Suppressor macrophage treated with lipopolysaccharide for 1 hour (primary cell): Measurements from ENCODE around the gene ELL2.

Source experiments
- DNase-seq, 3 donors: peaks; one replicate each; pipeline ENCODE4 v3.0.0-alpha.2; 2020 to 2022

The ELL2 gene

DNA sequence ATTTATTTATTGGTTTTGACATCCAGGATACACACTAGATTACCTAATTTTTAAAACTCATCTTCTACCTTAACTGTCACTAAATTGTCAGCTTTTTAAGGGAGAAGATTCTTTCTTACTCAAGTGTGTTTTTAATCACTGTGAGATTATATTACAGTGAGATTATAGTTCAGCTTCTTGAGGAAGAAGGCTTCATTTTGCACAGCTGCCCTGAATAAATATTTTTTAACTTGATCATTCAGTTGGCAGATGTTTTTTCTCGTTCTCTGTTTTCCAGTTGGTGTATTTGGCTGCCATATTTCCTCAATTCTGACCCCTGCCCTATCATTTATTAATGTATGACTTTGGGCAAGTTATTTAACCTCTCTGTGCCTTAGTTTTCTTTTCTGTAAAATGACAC is 15.0 kb upstream of the ELL2 start:
- no peak for DNase-seq

DNA sequence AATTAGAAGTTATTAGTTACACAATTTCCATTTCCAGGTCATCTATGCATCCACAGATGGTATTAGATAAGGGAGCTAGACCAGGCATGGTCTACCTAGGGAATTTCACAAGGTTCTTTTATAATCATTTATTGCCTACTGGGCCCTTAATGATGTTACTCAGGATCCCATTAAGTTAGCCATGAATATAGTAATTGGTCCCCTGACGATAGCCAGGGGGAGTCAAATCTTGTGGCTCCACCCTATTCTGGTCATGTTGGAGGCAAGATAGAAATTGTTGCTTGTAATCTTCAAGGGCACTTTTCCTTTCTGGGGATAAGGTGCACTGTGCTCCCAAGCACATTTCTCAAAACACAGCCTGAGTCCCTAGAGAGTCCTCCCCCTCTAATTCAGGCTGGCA is 14.1 kb upstream of the ELL2 start:
- no peak for DNase-seq

DNA sequence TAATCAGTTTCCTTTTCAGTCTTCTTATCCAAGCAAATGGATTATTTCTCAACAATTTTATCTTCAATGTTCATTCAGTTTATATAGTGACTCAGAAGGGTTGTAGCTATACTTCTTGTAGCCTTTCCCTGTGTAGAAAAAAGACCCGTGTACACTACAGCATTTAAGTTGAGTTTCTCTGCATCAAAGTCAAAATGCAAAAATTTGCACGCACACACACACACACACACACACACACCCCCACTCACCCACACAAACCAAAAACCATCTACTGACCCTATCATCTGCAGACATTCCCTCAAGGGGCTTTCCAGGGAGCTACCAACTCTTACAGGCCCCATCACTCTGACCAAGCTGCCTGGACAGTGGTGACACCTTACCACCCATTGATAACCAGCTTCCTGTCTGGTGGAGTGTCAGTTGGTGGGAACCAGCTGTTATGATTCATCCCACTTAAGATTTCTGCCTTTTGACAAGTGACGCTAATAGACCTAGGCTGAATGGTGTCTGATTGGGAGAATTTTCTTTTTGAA is 12.2 kb upstream of the ELL2 start:
- DNase-seq: peak; percentile 41 to 63 (median 52)

DNA sequence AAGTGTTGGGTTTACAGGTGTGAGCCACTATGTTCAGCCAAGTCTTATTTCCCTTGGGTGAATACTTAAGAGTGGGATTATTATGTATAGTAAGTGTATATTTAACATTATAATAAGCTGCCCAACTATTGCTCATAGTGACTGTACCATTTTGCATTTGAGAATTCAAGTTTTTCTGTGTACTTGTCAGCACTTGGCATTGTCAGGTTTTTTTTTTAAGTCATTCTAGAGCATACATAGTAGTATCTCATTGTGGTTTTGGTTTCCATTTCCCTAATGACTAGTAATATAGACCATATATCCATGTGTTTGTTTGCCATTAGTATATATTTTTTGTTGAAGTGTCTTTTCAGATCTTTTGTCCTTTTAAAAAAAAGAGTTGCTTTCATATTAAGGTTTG is 10.5 kb upstream of the ELL2 start:
- DNase-seq: peak in 1 of 3 donors; percentile 32

DNA sequence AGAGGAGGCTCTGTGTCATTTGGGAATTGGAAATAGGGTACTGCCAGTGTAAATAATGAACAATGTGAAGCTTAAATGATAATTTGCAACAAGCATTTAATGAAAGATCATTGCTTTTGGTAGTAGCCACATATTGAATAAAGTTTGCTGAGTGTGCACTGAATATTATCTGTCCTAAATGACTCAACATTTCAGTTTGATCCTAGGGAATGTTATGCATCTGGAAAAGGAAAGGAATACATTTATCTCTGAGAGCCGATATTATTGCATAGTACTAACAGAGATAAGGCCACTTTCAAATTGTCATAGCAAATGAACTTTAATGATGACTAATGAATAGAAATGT is 8.7 kb upstream of the ELL2 start:
- DNase-seq: no peak

DNA sequence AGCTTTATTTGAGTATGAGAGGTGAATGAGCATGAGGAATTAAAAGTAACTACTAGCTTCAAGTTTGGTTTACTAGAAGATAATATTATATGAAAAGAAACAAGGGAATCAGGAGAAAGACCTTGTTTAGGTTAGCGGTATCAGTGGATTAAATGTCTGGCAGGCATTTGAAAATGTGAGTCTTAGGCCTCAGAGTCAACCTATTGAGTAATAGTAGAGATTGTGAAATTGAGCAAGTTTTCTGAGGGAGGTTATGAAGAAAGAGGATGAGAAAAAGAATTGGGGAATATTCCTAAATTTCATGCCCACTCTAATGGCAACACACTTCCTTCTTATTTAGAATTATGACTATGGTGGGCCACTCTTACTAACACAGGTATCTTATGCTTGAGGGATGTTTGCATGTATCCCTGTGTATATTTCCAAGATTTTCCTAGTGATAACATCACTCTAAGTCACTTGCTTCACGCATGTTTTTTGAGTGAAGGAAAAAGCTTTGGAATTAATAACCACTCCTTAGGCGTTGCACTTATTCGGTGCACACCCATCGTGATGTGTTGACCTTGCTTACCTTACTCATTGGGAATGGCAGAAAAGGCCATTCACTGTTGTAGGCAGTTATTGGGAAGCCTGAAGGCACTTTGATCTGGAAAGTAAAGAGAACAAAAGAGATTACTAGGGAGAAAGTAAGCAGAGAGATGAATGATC is 8.2 kb upstream of the ELL2 start:
- DNase-seq: peak; percentile 65 to 93 (median 89)

DNA sequence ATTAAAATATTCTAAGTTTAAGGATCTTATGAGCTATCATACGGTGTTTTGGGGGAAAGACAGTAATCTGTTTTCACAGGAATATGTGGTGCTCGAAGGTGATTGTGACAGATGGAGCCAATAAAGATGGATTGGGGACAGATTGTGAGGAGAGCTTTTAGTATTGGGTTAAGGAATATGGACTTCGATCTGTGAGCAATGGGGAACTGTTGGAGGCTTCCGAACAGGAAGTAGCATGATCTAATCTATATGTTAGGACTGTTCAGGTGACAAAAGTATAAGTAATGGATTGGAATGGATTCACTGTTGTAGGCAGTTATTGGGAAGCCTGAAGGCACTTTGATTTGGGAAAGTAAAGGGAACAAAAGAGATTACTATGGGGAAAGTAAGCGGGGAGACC is 7.4 kb upstream of the ELL2 start:
- no peak for DNase-seq

DNA sequence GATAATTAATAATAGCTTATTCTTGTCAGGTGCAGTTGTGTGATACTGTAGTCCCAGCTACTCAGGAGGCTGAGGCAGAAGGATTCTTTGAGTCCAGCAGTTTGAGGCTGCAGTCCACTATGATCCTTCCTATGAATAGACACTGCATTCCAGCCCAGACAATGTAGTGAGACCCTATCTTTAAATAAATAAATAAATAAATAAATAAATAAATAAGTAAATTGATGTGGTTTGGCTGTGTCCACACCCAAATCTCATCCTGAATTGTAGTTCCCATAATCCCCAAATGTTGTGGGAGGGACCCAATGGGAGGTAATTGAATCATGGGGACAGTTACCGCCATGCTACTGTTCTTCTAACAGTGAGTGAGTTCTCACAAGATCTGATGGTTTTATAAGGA is 5.6 kb upstream of the ELL2 start:
- no peak for DNase-seq

DNA sequence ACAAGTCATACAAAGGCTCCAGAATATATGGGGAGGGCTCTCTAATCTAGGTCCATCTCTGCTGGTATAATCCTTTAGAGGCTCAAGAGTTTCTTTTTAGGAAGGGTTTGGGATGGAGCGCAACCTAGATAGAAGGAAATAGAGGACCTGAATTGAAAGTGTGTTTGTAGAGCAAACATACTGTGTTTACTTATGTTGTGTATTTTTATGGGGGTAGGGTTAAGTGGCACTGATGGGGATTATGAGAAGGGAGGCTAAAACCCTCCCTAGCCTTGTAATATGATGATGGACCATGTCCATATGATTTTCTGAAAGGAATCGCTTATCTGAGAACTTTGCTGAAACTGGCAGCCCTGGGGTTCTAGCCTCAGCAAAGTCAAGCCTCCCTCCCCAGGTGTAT is 4.4 kb upstream of the ELL2 start:
- no peak for DNase-seq

DNA sequence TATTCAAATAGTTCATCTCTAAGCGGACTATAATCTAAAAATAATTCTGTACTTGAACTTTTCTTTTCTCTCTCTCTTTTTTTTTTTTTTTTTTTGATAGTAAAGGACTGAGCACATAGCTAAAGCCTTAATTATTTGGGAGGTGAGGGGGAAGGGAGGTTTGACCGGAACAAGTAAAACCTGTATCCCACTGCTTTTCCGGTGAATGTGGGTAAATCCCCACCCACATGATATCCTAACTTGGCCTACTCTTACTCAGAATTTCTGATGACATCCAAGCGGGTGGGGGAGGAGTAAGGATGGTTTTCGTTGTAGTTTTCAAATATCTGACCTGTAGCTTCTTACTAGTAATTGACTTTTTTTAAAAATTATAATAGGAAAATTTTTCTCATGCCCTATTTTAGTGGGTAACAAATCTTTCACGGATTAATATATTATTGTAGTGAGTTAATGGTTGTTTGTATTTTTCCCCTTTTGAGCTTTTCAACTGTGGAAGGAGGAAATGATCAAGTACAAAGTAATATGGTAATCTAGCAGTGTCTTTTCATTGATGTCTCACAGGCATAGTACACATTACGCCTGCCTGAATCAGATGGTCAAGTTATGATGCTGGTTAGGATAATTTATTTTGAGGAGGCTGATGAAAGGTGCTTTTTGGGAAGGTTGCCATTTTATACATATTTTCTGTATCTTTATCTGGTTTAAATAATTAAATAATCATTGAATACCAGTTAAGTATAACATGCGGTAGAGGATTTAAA is 2.2 kb upstream of the ELL2 start:
- peak; percentile 50 to 58 (median 51) for DNase-seq

DNA sequence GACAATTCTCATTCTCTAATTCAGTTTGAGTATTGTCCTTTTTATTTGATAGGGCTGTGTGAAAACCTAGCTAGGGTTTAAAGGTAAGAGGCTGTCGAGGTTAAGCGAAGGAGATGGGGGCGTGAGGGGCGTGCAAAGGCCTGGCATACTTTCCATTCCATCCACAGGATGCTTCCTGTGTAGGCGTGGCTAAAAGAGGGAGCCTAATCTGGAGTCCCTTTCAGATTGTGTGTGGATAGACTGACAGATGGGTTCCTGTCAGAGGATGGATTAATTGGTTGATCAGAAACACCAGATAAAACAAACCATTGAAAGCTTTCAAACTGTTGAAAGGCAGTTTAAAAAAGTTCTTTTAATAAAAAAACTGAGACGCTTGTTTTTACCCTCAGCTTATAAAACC is 1.1 kb upstream of the ELL2 start:
- DNase-seq: no peak

DNA sequence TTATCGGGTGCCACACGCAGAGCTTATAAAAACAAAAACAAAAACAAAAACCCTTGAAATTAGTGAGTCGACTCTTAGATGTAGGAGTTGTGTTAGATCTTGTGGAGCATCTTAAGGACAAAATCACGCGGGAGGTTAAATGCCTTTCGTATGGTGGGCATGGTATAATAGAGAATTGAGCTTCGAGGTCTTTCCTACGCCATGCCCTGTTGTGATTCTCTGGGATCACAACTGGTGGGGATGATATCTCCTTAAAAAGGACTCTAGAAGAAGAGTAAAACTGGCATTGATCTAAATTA is 773 bp upstream of the ELL2 start:
- DNase-seq: no peak

DNA sequence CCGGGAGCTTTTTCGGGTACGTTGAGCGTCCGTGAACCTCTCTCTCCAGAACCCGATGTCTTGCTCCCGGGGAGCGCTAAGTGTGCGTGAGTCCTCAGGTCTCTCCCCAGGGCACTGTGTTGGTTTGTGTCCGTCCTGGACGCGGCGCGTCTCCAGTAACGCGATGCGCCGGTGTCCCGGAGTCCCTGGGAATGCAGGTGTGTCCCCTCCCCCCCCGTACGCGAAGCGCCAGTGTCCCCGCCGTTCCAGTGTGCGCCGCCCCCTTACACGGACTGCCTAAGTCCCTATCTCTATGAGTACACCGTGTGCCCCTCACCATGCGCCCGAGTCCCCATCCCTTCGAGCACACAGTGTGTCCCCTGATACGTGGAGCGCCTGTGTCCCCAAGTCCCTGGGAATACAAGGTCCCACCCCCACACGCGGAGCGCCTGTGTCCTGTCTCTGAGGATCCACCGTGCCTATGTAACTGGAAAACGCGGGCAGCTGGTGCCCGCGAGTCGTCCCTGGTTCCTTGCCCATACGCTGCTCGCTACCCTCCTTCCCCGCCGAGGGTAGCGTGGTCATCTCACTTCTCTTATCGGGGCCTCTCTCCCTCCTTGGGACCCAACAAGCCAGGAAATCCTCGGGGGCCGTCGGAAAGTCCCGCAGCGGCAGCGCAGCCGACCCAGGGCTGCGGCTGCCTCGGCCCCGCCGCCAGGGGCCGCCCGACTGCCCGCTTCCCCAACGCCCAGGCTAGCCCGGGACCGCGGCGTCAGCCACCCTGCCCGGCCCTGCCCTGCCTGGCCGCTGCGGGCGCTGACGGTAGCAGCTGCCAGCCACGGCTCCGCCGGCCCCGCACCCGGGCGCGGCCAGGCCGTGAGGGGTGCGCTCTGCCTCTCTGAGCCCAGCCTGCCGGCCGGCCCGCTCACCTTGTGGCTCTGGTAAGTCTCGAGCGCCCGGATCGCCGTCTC is 709 bp downstream of the ELL2 start:
- DNase-seq: peak; percentile 93 to 97 (median 94)

DNA sequence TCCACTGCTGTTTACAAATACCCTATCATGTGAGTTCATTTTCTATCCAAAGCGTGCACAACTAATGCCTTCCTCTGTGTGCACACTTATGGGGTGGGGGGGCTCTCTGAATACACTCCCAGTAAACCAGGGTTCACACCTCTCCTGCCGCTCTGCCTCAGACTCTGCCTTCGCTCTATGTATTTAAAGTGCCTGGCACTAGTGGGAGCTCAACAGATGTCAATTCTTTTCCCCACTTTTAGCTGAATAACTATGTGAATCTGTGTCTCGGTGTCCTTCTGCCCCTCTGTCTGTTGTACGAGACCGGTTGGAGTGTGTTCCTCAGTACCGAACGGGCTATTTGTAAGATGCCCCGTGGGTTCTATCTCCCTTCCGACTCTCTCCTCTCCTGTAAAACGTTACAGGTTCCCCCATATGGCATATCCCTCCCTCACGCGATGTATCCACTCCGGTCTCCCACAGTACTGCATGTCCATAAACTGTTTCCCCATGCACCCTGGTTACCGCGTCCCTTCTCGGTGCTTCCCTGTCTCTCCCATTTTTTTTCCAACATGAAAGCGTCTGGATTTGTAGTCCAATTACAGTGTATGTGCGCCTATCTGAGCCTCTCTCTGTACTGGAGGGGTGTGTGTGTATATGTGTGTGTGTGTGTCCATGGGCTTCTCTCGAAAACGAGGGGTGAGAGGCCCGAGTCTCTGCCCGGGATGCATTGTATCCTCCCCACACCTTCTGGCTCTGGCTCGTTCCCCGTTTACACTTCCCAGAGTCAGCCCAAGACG is 1.6 kb downstream of the ELL2 start:
- DNase-seq: peak; percentile 29 to 38 (median 34)

DNA sequence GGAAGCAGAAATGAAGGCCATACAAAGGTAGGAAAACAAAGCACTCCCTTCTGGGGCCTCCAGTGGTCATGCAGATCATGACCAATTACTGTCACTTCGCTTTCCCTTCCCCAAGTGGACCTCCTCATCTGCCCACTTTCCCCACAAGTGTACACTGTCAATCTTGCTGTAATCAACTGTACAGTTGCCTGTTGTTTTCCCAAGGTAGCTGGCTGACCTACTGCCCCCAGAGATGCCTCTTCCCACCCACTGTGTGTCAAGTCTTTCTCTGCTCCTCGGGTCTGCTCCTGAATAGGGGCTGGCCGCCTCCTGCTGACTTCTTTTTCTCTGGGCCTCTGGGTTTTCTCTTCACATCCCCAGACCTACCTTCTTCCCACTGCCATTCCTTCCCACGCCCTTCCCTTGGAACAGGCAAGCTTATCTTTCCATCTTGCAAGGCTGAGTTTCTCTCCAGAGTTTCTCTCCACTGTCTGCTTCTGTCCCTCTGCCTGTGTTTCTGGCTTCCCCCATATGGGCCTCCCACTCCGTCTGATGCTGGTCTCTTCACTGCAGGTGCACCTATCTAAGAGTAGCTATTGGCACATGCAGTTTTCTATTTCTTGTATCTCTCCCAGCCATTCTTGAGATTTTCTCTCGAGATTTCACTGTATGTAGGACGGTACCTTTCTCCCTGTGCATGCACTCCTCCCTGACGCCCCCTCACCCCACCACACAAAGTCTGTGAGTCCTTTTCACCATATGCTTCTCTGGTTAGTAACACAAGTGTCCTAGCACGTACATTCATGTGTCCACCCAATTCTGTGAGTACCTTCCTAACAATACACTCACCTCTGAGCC is 2.4 kb downstream of the ELL2 start:
- peak; percentile 27 to 41 (median 39) for DNase-seq

DNA sequence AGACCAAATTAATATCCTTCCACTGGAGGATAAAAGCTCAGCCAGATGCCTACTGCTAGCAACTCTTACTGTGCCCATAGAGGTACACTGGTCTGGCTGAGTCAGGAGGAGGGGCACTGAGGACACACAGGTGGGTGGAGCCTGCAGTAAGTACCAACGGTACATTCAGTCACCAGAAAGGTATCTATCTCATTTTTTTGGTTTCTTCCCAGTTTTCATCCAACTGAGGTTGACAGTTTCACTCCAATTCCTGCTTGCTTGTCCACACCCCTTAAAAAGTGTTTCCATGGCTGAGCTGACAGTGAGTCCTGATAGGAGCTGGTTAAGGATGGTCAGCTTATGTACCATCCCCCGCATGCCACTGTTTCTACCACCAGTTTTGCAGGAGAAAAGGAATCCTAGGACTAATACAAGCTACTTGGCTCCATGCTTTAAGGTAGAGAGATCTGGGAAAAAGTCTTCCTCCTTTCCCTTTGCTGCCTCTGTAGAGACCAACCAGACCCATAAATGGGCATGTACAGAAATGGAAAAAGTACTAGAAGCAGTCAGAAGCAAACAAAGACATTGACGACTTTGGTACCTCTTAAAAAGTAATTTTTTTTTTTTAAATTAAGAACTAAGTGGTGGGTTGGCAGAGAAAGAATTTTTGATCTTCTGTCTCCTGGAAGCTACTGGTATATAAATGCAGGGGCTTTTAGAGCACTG is 3.2 kb downstream of the ELL2 start:
- no peak for DNase-seq

DNA sequence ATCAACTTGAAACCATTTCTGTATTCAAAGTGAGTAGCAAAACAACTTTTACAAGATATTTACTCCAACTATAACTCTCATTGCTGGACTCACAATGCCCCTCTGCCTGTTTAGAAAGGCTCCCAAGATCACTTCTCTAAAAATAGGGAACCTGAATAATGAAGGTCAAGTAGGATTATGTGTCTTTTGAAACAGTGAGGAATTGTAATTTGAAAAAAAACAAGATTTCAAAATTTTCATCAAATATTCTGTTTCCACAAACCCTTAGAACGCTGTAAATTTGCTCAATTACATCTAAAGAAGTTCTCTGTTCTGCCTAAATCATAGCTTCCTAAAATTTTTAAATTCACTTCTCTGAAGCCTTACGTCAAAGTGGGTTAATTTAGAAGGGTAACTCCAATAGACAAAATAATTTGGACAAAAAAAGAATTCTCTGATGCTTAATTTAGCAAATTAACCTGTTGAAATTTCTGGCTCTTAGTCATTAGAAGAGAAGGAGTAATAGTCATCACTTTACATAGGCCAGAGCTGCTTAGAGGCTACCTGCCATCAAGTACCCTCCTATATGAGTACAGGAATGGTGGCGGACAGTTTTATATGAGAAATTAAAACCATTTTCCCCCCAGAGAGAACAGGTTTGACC is 4.0 kb downstream of the ELL2 start:
- DNase-seq: peak in 2 of 3 donors; percentile 39 to 61

DNA sequence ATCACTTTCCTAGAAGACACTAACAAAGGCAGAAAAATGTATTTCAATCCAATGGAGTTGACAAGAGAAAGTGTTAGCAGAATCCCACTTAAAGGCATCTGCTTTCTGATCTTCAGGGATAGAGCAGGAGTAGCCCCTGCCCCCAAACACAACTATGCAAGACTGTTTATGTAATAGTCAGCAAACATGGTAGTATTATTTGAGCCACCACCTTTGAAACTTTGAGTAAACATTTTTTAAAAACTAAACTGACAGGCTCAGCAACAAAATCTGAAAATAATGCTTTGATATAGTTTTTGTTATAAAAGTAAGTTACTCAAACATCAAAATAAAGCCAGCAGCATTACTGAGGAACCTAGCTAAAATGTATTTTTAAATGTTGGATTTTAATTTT is 4.8 kb downstream of the ELL2 start:
- no peak for DNase-seq

DNA sequence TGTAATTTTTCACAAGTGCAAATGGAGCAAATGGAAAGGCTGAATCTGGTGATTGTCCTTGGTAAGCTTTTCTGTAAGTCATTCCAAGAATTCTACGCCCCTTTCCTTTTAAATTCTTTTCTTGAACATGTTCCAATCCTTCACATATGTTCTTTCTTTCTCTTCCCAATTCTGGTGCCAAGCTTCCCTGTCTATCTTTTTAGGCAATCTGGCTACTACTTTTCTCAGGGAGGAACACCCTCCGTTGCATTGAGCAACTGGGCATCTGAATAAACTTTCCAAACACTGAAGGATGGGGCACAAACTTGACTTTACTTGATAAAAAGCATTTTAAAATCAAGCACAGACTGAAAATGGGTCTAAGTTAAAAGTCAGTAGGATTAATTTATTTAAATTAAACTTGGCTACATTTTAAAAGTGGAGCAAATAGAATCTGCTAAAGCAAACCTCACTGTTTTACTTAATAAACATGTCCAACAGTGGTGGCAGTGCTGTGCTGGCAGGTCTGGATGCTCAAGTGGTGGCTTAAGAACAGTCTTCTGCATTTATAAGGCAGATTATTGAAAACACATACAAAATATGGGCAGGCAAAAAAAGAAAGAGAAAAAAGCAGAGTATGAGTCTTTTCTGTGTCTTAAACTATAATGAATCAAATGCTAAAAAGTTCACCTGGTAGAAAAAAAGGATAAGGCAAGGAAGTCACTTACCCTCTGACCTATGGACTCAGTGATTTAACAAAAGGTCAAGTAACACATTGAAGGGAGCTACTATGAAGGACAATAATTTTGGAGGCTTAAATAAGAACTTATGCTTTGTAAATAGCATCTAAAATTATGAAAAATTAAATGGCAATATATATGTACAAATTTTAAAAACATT is 5.4 kb downstream of the ELL2 start:
- DNase-seq: peak in 1 of 3 donors; percentile 48
